ENCODE measurements around the gene NSMCE1. TPM values are rescaled to one million over a fixed set of nuclear protein-coding genes. Genes with fewer than 3 reads are reported as not detected.

NSMCE1 gene
- total and polyA plus RNA-seq, 4 donors = 16.5 to 39.0 (median 21.7) TPM

DNA sequence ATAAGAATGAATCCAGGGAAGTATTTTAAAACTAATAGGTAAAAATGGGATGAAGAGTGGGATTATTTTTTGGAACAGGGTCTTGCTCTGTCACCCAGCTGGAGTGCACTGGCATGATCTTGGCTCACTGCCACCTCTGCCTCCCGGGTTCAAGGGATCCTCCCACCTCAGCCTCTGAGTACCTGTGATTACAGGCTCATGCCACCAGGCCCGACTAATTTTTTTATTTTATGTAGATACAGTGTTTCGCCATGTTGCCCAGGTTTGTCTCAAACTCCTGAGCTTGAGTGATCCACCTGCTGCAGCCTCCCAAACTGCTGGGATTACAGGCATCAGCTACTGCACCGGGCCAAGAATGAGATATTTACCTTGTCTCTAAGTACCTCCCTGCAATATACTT is 22.1 kb downstream of the NSMCE1 start:
- Histone ChIP-seq H3K27ac (ENCODE audit: low read depth in 1 of 2, low read length in 2 of 2) (no peak overlapping the region), H3K4me3 (ENCODE audit: low read depth in 1 of 3, low read length in 3 of 3) (no peak overlapping the region), H3K4me1 (ENCODE audit: control insufficient read depth in 4 of 4, insufficient read depth in 4 of 4, low read length in 3 of 4) (peaks cover 0 to 10% (median 2%) of the 10 kb centered on the region in 4 donors), H3K36me3 (ENCODE audit: control insufficient read depth in 4 of 4, insufficient read depth in 3 of 4, low read depth in 1 of 4, low read length in 3 of 4) (peaks cover 0 to 2% (median 0%) of the 10 kb centered on the region in 4 donors), H3K9ac (ENCODE audit: low read depth in 1 of 2, low read length in 2 of 2) (no peak overlapping the region), H3K9me3 (ENCODE audit: control insufficient read depth in 4 of 4, low read length in 3 of 4) (no peaks in the 10 kb centered on the region), H3K27me3 (ENCODE audit: control insufficient read depth in 4 of 4, insufficient read depth in 4 of 4, low read length in 3 of 4) (no peaks in the 10 kb centered on the region)
- 80% methylated on average over 4 of the region's 4 CpGs for WGBS
- DNase-seq (ENCODE audit: low spot score) = no peak
- TF ChIP-seq GABPA (IDR thresholded peaks at IDR 0.05 in 1 of 2, conservative IDR thresholded peaks at IDR 0.05 in 1 of 2) (no peak), FOXA2 (IDR thresholded peaks at IDR 0.05) (no peak), YY1 (IDR thresholded peaks at IDR 0.05) (no peak), EGR1 (IDR thresholded peaks at IDR 0.05; ENCODE audit: low read depth in 2 of 2) (no peak), RAD21 (IDR thresholded peaks at IDR 0.05) (no peak), FOXA1 (IDR thresholded peaks at IDR 0.05) (no peak), TAF1 (conservative IDR thresholded peaks at IDR 0.05) (no peak), HNF4A (conservative IDR thresholded peaks at IDR 0.05) (no peak), NR2F2 (IDR thresholded peaks at IDR 0.05) (no peak), JUND (IDR thresholded peaks at IDR 0.05) (no peak)
- TF ChIP-seq, protein P1, sequence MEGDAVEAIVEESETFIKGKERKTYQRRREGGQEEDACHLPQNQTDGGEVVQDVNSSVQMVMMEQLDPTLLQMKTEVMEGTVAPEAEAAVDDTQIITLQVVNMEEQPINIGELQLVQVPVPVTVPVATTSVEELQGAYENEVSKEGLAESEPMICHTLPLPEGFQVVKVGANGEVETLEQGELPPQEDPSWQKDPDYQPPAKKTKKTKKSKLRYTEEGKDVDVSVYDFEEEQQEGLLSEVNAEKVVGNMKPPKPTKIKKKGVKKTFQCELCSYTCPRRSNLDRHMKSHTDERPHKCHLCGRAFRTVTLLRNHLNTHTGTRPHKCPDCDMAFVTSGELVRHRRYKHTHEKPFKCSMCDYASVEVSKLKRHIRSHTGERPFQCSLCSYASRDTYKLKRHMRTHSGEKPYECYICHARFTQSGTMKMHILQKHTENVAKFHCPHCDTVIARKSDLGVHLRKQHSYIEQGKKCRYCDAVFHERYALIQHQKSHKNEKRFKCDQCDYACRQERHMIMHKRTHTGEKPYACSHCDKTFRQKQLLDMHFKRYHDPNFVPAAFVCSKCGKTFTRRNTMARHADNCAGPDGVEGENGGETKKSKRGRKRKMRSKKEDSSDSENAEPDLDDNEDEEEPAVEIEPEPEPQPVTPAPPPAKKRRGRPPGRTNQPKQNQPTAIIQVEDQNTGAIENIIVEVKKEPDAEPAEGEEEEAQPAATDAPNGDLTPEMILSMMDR (IDR thresholded peaks at IDR 0.05; ENCODE audit: low read depth, low read length, missing input control) = no peak

DNA sequence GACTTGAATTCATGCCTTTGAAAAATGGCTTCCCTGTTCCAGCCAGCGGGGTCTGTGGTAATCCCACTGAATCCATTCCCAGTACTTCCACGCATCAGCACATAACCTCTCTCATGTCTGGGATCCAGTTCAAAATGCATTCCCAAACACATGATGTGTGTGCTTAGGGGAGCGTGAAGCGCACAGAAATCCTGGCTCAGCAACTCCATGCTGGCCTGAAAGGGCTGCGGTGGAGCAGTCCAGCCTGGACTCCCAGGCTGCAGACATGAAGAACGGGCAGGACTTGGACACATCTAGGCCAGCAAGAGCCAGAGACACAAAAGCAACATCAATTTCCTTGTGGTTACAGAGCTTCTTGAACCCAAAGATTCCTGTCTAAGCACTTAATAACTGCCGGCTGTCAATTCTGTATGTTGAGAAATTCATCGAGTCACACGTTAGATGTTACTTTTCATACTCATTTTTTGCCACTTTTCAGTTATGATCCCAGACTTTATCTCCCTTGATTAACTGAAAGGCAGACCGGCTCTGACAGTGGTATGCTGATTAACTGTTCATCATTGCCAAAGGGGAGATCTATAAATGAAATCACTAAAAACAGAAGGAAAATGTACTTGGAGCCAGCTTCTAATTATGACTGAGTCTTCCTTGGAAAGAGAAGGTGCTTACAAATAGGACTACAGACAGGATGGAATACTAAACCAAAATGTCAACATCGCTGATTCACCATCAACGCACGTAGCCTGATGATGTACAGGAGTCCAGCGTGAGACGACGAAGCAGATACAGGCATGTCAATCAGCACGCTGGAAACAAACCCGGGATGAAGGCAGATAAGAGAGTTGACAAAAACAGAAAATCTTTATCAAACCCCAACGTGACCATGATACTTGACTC is 23.0 kb downstream of the NSMCE1 start:
- Histone ChIP-seq H3K4me3 (ENCODE audit: low read depth in 1 of 3, low read length in 3 of 3) (no peak overlapping the region), H3K27ac (ENCODE audit: low read depth in 1 of 2, low read length in 2 of 2) (peak overlapping the region; percentile 42 to 76), H3K4me1 (ENCODE audit: control insufficient read depth in 4 of 4, insufficient read depth in 4 of 4, low read length in 3 of 4) (peaks cover 0 to 11% (median 2%) of the 10 kb centered on the region in 4 donors), H3K9me3 (ENCODE audit: control insufficient read depth in 4 of 4, low read length in 3 of 4) (no peaks in the 10 kb centered on the region), H3K36me3 (ENCODE audit: control insufficient read depth in 4 of 4, insufficient read depth in 3 of 4, low read depth in 1 of 4, low read length in 3 of 4) (peaks cover 0 to 2% (median 0%) of the 10 kb centered on the region in 4 donors), H3K9ac (ENCODE audit: low read depth in 1 of 2, low read length in 2 of 2) (no peak overlapping the region), H3K27me3 (ENCODE audit: control insufficient read depth in 4 of 4, insufficient read depth in 4 of 4, low read length in 3 of 4) (no peaks in the 10 kb centered on the region)
- WGBS = 77% methylated on average over 19 of the region's 19 CpGs
- peak; percentile 23 for DNase-seq (ENCODE audit: low spot score)
- TF ChIP-seq HNF4A (conservative IDR thresholded peaks at IDR 0.05) (no peak), NR2F2 (IDR thresholded peaks at IDR 0.05) (peak; percentile 45)
- TF ChIP-seq, protein P2, sequence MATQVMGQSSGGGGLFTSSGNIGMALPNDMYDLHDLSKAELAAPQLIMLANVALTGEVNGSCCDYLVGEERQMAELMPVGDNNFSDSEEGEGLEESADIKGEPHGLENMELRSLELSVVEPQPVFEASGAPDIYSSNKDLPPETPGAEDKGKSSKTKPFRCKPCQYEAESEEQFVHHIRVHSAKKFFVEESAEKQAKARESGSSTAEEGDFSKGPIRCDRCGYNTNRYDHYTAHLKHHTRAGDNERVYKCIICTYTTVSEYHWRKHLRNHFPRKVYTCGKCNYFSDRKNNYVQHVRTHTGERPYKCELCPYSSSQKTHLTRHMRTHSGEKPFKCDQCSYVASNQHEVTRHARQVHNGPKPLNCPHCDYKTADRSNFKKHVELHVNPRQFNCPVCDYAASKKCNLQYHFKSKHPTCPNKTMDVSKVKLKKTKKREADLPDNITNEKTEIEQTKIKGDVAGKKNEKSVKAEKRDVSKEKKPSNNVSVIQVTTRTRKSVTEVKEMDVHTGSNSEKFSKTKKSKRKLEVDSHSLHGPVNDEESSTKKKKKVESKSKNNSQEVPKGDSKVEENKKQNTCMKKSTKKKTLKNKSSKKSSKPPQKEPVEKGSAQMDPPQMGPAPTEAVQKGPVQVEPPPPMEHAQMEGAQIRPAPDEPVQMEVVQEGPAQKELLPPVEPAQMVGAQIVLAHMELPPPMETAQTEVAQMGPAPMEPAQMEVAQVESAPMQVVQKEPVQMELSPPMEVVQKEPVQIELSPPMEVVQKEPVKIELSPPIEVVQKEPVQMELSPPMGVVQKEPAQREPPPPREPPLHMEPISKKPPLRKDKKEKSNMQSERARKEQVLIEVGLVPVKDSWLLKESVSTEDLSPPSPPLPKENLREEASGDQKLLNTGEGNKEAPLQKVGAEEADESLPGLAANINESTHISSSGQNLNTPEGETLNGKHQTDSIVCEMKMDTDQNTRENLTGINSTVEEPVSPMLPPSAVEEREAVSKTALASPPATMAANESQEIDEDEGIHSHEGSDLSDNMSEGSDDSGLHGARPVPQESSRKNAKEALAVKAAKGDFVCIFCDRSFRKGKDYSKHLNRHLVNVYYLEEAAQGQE (IDR thresholded peaks at IDR 0.05) = peak; percentile 49
